ENCODE results near the gene FOXP1.

FOXP1 gene

DNA sequence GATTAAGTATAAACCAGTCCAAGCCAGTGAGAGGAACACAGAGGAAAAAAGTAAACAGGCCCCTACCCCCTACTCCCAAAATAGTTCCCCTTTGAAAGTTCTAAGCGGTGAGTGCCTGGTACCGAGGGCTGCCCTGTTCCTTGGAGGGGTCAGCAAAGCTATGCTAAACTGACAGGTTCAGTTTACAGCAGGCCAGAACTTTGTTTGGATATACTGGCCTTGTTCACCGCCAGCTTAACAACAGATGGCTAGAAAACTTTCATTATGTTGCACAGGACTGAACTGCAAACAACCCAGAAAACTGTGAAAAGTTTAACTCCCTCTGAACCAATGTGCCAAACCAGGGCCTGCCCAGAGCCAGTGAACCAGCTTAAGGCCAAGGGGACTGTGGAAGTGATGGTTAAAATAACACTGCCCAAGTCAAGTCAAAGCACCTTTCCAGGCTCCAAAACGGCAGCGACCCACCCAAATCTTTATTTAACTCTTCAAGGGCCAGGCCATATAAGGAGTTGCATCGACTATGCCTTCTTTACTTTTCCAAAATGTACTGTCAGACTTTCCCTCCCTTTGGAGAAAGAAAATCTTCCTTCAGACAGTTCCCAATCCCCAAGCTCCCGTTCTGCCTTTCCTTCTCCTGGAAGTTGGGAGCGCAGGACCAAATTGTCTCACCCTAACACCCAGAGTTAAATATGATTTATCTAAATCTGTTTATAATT, 448.0 kb downstream of the FOXP1 start:
- Mint-ChIP-seq H3K27ac (peak overlapping the region; percentile 59 to 71 (median 67)), H3K4me1 (peaks cover 54% of the 10 kb centered on the region), H3K36me3 (ENCODE audit: low read depth) (no peaks in the 10 kb centered on the region), H3K4me3 (no peak overlapping the region), H3K27me3 (ENCODE audit: low read depth) (no peaks in the 10 kb centered on the region), H3K9me3 (no peaks in the 10 kb centered on the region)
- TF ChIP-seq, protein P1, sequence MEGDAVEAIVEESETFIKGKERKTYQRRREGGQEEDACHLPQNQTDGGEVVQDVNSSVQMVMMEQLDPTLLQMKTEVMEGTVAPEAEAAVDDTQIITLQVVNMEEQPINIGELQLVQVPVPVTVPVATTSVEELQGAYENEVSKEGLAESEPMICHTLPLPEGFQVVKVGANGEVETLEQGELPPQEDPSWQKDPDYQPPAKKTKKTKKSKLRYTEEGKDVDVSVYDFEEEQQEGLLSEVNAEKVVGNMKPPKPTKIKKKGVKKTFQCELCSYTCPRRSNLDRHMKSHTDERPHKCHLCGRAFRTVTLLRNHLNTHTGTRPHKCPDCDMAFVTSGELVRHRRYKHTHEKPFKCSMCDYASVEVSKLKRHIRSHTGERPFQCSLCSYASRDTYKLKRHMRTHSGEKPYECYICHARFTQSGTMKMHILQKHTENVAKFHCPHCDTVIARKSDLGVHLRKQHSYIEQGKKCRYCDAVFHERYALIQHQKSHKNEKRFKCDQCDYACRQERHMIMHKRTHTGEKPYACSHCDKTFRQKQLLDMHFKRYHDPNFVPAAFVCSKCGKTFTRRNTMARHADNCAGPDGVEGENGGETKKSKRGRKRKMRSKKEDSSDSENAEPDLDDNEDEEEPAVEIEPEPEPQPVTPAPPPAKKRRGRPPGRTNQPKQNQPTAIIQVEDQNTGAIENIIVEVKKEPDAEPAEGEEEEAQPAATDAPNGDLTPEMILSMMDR (IDR thresholded peaks at IDR 0.05; ENCODE audit: unreplicated experiment in 3 of 3), result no peak

DNA sequence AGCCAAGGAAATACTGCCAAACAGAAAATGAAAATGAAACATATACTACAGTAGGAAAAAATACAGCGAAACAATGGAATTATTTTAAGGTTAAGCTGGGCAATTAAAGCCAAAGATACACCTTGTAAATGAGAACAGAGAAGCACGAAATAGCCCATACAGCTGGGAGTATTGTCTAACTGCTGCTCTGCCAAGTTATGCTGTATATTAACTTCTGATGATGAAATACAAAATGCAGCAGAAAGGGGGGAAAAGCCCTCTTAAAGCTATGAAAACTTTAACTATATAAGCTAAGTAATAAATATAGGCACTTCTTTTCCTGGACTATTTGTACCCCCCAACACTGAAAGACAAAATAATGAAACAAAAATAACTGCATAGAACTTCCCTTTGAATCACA, 449.0 kb downstream of the FOXP1 start:
- H3K27ac Mint-ChIP-seq, result peak overlapping the region; percentile 28 to 95 (median 70)
- peaks cover 64% of the 10 kb centered on the region for H3K4me1 Mint-ChIP-seq
- no peaks in the 10 kb centered on the region for H3K9me3 Mint-ChIP-seq
- no peaks in the 10 kb centered on the region for H3K36me3 Mint-ChIP-seq (ENCODE audit: low read depth)
- TF ChIP-seq, protein P1 (IDR thresholded peaks at IDR 0.05; ENCODE audit: unreplicated experiment in 3 of 3), result no peak
- no peak overlapping the region for H3K4me3 Mint-ChIP-seq
- H3K27me3 Mint-ChIP-seq (ENCODE audit: low read depth), result no peaks in the 10 kb centered on the region

DNA sequence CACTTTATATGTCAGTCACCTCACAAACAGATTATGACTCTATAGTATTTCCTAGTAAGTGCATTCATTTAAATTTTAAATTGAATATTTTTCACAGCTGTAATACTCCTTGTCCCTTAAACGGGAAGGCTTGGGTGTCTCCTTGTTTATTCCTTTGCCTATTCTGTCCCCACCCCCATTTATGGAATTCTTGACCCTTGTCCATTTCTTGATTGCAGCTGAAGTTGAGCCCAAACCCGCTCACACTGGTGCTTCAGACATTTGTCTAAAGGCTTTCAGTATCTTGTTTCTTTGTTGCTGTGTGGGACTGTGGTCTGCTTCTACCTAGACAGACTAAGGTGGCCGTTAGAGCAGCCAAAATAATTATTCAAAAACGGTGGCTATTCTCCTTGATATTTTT, 449.7 kb downstream of the FOXP1 start:
- Mint-ChIP-seq H3K27ac (peak overlapping the region; percentile 28 to 95 (median 70)), H3K27me3 (ENCODE audit: low read depth) (no peaks in the 10 kb centered on the region), H3K4me1 (peaks cover 71% of the 10 kb centered on the region), H3K36me3 (ENCODE audit: low read depth) (no peaks in the 10 kb centered on the region), H3K9me3 (no peaks in the 10 kb centered on the region), H3K4me3 (peak overlapping the region in 2 of 3 experiments; percentile 44 to 49)
- TF ChIP-seq, protein P1 (IDR thresholded peaks at IDR 0.05; ENCODE audit: unreplicated experiment in 3 of 3), result no peak

DNA sequence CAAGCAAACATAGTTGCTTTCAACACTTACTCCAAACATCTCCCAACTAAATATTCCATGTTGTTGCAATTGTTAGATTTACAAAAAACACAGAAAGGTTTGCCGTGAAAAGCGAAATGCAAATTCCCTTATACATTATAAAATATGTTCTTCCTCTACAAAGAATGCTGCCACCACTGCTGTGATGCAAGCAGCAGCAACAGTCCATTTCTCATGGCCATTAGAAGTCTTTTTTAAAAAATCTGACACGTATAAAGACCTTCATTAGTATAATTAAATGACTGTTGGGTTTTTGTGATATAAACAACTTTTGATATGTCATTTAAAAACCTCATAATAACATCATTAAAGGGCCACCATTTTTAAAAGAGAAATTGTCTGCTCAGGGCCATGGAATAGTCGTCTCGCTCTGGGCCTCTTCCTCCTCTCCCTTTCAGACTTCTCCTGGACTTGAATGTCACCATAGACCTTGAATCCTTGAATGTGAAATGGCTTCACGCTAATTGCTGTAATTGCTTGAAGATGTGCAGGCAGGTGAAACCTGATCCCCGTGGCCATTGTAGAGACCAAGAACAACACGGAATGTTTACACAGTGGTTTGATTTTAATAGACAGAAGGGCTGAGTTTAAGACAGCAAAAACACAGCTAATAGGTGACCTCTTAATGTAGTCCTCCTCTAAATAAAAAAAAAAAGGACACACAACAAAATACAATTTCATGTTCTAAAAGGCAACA, 450.4 kb downstream of the FOXP1 start:
- Mint-ChIP-seq H3K36me3 (ENCODE audit: low read depth) (no peaks in the 10 kb centered on the region), H3K4me1 (peaks cover 76% of the 10 kb centered on the region), H3K27me3 (ENCODE audit: low read depth) (no peaks in the 10 kb centered on the region), H3K4me3 (peak overlapping the region; percentile 42 to 59 (median 43)), H3K9me3 (no peaks in the 10 kb centered on the region), H3K27ac (peak overlapping the region; percentile 70 to 95 (median 78))
- TF ChIP-seq, protein P1 (IDR thresholded peaks at IDR 0.05; ENCODE audit: unreplicated experiment in 3 of 3), result no peak

DNA sequence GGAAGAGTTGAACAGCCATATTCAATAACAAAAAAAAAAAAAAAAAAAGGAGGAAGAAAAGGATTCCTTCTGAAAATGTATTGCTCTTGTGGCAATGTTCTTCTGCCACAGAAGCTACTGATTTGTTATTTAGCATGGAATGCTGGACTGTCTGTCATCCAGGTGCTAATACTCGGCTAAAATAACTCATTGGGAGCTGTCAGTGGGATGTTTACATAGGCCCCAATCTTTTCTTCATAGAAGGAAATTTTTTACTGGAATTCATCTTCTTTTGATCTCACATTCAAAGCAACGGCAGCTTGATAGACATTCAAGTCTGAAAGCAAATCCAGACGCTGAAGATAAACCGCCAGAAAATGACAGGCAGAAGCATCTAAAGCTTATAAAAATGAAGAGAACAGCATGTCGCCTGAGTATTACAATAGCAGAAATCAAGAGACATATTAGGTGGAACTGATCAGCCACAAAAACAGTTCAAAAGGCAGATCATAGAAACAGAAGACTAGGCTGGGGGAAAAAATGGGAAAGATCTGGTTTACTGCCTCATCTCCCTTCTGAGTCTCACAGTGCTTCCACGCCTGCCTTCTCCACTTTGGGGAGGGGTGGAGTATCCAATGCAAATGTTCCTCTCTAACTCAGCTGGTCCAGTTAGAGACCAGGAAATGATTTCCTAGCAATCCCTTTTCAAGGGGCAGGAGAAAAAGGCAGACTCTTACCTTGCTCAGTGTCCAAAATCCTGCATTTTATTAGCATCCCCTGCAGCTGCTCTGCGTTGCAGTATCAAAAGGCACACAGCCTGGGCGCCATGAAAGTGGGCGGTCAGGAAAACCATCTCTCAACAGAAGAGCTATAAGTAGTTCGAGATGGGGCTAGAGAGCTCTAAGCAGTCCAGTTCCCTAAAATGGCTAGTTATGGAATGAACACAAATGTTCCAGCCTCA, 451.9 kb downstream of the FOXP1 start:
- Mint-ChIP-seq H3K4me3 (peak overlapping the region; percentile 76 to 84 (median 83)), H3K36me3 (ENCODE audit: low read depth) (no peaks in the 10 kb centered on the region), H3K9me3 (no peaks in the 10 kb centered on the region), H3K27me3 (ENCODE audit: low read depth) (no peaks in the 10 kb centered on the region), H3K27ac (peak overlapping the region; percentile 93 to 97 (median 96)), H3K4me1 (peaks cover 80% of the 10 kb centered on the region)
- TF ChIP-seq, protein P1 (IDR thresholded peaks at IDR 0.05; ENCODE audit: unreplicated experiment in 3 of 3), result no peak
